SH-SY5Y (cell line): ENCODE measurements around the gene CHRNG.
A peak's percentile ranks its signal among the peaks of the same experiment; 100 is the strongest.

ENCODE experiments used
- GATA2 ChIP-seq: IDR thresholded peaks from 2 replicates; pipeline ENCODE4 v1.6.1; 2011; ENCODE audit warnings: mild to moderate bottlenecking, low read depth, low read length
- GATA3 ChIP-seq: IDR thresholded peaks from 2 replicates; pipeline ENCODE4 v1.6.1; 2011; ENCODE audit warnings: low read depth, mild to moderate bottlenecking, low read length, moderate library complexity

CHRNG gene

DNA sequence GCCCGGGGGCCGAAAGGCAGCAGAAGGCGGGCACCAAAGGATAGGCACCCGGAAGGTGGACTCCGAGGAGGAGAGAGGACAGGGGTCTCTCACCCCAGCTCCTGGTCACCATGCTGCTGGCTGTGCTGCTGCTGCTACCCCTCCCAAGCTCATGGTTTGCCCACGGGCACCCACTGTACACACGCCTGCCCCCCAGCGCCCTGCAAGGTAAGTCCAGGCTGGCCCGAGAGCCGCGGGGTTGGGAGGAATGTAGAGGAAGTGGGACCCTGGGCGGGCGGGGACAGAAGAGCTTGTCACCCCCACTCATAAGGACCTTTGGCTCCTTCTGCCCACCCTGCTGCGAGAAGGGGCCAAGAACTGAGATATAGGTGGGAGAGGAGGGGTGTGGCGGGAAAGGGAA is 19.0 kb upstream of the CHRNG start:
- no peak for TF ChIP-seq GATA3
- no peak for TF ChIP-seq GATA2

DNA sequence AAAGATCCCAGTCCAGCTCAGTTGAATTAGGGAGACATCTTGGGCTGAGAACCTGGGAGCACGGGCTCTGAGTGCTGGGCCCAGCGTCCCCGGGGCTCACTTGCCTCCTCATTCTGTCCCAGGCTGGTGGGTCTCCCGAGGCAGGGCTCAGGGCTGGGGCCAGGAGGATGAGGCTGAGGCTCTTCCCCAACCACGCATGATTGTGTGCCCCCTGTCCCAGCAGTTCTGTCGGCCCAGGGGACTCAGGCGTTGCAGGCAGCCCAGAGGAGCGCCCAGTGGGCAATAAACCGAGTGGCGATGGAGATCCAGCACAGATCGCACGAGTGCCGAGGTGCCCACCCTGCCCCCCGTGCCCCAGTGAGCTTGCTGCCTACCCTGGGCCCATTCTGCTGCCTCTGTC is 18.4 kb upstream of the CHRNG start:
- TF ChIP-seq GATA2 = no peak
- TF ChIP-seq GATA3 = no peak

DNA sequence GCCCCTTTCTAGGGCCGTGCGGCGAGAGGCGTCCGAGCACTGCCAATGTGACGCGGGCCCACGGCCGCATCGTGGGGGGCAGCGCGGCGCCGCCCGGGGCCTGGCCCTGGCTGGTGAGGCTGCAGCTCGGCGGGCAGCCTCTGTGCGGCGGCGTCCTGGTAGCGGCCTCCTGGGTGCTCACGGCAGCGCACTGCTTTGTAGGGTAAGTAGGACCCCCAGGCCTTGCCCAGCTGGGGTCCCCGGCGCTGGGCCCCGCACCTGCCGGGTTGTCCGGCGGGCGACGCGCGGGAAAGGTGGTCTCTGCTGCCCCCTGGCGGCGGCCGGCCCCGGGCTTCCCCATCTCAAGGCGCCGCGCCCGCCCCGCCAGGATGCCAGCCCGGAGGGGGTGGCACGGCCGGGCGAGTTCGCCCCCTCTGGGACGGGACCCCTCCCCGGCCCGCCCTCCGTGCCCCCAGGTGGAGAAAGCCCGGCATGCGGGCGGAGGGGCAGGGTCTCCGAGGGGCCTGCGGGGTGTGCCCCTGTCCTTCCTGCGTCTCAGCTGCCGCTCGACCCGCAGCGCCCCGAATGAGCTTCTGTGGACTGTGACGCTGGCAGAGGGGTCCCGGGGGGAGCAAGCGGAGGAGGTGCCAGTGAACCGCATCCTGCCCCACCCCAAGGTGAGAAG is 17.4 kb upstream of the CHRNG start:
- TF ChIP-seq GATA2 (no peak), GATA3 (no peak)

DNA sequence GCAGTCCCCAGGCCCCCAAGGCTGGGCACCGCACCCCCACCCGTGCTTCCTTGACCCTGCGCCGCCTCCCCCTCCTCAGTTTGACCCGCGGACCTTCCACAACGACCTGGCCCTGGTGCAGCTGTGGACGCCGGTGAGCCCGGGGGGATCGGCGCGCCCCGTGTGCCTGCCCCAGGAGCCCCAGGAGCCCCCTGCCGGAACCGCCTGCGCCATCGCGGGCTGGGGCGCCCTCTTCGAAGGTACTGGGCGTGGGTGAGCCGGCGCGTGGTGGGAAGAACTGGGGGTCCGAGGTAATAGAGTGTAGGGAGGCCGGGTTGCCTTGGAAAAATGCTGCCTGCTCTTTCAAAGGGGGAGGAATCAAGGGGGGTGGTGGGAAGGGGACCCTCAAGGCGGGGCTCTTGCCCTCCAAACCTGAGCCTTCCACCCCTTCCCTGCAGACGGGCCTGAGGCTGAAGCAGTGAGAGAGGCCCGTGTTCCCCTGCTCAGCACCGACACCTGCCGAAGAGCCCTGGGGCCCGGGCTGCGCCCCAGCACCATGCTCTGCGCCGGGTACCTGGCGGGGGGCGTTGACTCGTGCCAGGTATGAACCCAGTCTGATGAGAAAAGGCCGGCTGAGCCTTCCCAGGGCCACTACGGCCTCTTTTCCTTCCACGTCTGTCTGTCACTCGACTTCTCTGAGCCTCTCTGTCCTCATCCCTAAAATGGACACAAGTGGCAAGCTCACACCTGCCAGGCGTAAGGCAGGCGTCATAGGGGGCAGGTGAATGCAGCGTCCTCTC is 16.7 kb upstream of the CHRNG start:
- no peak for TF ChIP-seq GATA2
- no peak for TF ChIP-seq GATA3

DNA sequence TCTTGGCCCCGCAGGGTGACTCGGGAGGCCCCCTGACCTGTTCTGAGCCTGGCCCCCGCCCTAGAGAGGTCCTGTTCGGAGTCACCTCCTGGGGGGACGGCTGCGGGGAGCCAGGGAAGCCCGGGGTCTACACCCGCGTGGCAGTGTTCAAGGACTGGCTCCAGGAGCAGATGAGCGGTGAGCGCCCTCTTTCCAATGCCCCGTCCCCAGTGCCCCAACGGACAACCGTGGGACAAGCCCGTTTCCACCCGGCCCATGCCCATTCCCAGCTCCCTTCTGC is 16.1 kb upstream of the CHRNG start:
- TF ChIP-seq GATA3 (no peak), GATA2 (no peak)

DNA sequence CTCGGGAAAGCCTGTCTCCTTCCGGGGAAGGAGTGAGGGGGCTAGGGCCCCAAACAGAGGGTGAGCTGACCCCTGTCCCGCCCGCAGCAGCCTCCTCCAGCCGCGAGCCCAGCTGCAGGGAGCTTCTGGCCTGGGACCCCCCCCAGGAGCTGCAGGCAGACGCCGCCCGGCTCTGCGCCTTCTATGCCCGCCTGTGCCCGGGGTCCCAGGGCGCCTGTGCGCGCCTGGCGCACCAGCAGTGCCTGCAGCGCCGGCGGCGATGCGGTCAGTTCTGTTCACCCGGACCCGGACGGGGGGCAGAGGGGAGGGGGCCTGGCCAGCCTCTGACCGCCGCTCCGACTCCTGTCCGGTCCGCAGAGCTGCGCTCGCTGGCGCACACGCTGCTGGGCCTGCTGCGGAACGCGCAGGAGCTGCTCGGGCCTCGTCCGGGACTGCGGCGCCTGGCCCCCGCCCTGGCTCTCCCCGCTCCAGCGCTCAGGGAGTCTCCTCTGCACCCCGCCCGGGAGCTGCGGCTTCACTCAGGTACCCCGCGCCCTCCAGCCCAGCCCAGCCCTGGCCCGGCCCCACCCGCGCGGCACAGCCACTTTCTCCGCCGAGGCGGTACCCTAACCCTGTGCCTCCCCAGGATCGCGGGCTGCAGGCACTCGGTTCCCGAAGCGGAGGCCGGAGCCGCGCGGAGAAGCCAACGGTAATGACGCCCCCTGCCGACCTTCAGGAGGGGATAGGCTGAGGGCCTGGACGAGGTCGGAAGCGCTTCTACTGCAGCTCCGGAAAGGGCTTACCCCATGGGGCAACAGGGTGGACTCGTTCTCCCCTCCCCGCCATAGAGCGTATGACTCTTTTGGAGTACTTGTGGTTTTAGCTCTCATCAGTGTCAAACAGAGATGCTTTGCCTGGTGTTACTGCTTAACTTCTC is 15.6 kb upstream of the CHRNG start:
- no peak for TF ChIP-seq GATA3

DNA sequence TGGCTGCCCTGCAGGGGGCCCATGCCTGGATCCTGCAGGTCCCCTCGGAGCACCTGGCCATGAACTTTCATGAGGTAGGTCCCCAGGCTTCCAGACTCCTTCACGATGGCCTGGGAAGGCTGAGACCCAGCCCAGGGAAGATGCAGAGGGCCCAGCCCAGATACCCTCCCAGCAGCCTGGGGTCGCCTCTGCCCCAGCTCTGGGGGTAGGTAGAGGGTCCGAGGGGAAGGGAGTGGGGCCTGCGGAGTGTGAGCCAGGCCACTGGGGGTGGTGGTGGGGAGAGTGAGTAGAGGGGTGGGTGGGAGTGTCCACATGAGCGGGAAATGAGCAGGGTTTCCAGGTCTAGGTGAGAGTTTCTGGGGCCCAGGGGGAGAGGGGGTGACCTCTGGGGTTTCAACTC is 14.7 kb upstream of the CHRNG start:
- TF ChIP-seq GATA3 (no peak), GATA2 (no peak)

DNA sequence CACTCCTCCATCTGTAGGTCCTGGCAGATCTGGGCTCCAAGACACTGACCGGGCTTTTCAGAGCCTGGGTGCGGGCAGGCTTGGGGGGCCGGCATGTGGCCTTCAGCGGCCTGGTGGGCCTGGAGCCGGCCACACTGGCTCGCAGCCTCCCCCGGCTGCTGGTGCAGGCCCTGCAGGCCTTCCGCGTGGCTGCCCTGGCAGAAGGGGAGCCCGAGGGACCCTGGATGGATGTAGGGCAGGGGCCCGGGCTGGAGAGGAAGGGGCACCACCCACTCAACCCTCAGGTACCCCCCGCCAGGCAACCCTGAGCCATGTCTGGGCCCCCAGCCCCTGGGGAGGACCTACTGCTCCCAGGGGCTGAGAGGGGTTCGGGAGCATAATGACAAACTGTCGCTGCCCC is 14.3 kb upstream of the CHRNG start:
- TF ChIP-seq GATA3 (no peak), GATA2 (no peak)

DNA sequence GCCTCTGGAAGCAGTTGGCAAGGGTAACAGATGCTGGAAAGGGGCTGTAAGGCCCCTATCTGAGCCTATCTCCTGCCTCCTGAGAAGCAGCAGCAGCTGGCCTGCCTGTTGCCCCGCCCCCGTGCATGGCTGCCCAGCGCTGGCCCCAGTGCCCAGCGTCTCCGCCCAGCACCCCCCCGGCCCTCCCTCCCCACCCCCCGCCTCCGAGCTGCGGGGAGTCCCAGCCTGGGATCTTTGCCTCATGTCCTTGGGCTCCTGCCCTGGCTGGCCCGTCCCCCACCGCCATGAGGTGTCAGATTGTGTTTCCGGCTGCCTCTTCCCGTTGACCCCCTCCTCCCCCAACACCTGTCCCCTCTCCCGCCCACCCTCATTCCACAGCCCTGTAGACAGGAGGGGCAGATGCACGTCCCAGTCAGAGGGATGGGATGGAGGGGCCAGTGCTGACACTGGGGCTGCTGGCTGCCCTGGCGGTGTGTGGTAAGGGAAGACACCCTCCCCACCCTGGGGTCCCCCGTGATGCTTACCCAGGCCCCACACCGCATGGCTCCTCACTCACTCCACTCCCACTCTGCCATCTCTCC is 13.6 kb upstream of the CHRNG start, which contains the start of gene CHRND:
Gene CHRND, plus strand, starts transcription at position 370 of the 581 bp plus-strand sequence. Its CDS starts 56 bp downstream, at position 426.
- TF ChIP-seq GATA2 (peak; percentile 31; the same call in 1 of the 2 replicates), GATA3 (no peak)

DNA sequence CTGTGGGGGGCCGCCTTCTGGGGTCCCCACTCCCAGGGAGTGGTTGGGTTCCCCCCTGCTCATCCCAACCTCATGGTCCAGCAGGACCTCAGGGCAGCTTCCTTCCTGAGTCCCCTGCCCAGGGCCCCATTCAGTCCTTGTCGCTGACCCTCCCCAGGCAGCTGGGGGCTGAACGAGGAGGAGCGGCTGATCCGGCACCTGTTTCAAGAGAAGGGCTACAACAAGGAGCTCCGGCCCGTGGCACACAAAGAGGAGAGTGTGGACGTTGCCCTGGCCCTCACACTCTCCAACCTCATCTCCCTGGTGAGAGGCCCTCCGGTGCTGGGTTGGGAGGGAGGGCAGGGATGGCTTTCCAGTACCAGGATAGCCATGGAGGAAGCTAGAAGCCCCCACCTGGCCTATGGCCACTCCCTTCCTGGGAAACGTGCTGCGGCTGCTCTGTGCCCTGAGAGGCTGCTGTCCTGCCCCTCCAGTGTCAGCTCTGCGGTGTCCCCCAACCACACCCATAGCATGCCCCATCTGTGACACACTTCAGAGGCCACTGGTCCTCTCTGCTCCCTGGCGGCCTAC is 13.0 kb upstream of the CHRNG start:
- TF ChIP-seq GATA2 = no peak
- no peak for TF ChIP-seq GATA3

DNA sequence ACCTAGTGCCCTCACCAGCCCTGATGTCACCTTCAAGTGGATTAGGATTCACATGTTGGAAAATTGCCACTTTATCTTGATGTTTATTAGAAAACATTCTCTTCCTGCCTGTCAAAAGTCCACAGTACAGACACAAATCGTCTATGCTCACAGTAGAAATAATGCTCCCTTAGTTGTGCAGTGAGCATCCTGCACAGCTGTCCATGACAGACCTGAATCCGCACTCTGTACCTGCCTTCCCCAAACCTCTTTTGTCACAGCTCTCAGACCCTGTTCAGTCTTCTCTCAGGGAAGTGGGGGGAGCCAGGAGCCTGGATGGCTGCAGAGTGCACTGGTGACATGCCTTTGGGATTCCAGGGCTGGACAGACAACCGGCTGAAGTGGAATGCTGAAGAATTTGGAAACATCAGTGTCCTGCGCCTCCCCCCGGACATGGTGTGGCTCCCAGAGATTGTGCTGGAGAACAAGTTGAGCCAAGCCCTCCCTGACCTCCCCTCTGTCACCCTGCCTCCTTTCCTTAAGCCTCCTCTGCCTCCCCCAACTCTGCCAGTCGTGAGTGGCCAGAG is 11.5 kb upstream of the CHRNG start:
- no peak for TF ChIP-seq GATA2
- no peak for TF ChIP-seq GATA3

DNA sequence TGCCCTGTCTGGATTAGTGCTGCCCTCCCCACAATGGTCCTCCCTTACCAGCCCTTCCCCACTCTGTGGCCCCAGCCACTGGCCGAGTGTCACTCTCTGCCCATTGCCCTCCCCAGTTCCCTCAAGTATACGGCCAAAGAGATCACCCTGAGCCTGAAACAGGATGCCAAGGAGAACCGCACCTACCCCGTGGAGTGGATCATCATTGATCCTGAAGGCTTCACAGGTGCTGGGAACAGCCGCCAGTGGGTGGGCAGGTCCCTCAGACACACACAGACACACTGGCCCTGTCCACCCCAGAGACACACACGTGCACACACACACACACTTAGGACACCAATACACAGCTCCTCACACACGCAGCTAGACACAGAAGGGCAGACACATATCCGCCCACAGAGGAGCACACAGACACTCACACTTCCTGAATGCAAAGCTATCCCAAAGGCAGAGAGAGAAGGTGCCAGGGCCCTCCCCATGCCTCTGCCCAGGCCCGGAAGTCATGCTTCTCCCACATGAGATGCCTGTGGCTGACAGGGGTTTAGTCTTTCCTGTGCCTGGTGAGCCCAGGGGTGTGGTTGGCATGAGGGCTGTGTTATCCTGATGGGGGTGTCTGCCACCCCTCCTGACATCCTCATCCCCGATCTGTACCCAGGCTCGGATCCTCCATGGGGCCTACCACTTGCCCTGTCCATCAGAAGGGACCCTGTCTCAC is 10.6 kb upstream of the CHRNG start:
- TF ChIP-seq GATA2 = no peak
- TF ChIP-seq GATA3 = no peak
